Inflammatory macrophage treated with lipopolysaccharide for 1 hour (primary cell): ENCODE measurements around the gene ZNF628.

Source experiments
- DNase-seq, 2 donors: peaks; one replicate each; pipeline ENCODE4 v3.0.0-alpha.2; 2020 to 2022

ZNF628 gene

GRCh38 chr19:55530996-55531395 is 54.6 kb downstream of the ZNF628 start:
- DNase-seq: no peak
